Activated naive CD8-positive, alpha-beta T cell treated with anti-CD3 and anti-CD28 coated beads, Interleukin-2, amount 50 U/mL, for 24 hours (primary cell): ENCODE measurements around the gene FAM53A.
"Not testable (repeated sequence)": the region's sequence is repeated elsewhere in the genome, so short reads cannot be mapped to it uniquely, and the experiment has no call there.

Source experiments
- ATAC-seq: fragments of 150-1000 bp; cut with Tn5 transposase; one replicate; pipeline ENCODE4 v1.10.0; 2021
- DNase-seq: peaks from one replicate; pipeline ENCODE4 v3.0.0; 2021
- H3K27ac Mint-ChIP-seq: one replicate; pipeline ENCODE4 v1.8.0; 2021; ENCODE audit warnings: mild to moderate bottlenecking, mixed read lengths
- H3K27me3 Mint-ChIP-seq: one replicate; pipeline ENCODE4 v1.8.0; 2021; ENCODE audit warnings: mixed read lengths
- H3K36me3 Mint-ChIP-seq: one replicate; pipeline ENCODE4 v1.8.0; 2021; ENCODE audit warnings: low read depth, mixed read lengths
- H3K4me1 Mint-ChIP-seq: one replicate; pipeline ENCODE4 v1.8.0; 2021; ENCODE audit warnings: mixed read lengths
- H3K4me3 Mint-ChIP-seq: one replicate; pipeline ENCODE4 v1.8.0; 2021; ENCODE audit warnings: mild to moderate bottlenecking, moderate library complexity, mixed read lengths
- H3K9me3 Mint-ChIP-seq: one replicate; pipeline ENCODE4 v1.8.0; 2021; ENCODE audit warnings: mixed read lengths

Gene FAM53A

GRCh38 chr4:1711055-1711570, 27.0 kb upstream of the FAM53A start:
- peaks cover 62% of the 10 kb centered on the region for H3K36me3 Mint-ChIP-seq
- no peaks in the 10 kb centered on the region for H3K9me3 Mint-ChIP-seq
- H3K4me3 Mint-ChIP-seq = peak overlapping the region; percentile 98
- no peaks in the 10 kb centered on the region for H3K27me3 Mint-ChIP-seq
- peak overlapping the region; percentile 93 for H3K27ac Mint-ChIP-seq
- DNase-seq (no peak), ATAC-seq (no peak)
- peaks cover 71% of the 10 kb centered on the region for H3K4me1 Mint-ChIP-seq

- Mint-ChIP-seq H3K9me3 (no peaks in the 10 kb centered on the region), H3K4me3 (peak overlapping the region; percentile 98), H3K27ac (no peak overlapping the region), H3K36me3 (peaks cover 70% of the 10 kb centered on the region), H3K27me3 (no peaks in the 10 kb centered on the region), H3K4me1 (peaks cover 68% of the 10 kb centered on the region)
- DNase-seq = no peak
- no peak for ATAC-seq
Measured at GRCh38 chr4:1708581-1708980, 24.5 kb upstream of the FAM53A start.

GRCh38 chr4:1706358-1706757, 22.2 kb upstream of the FAM53A start:
- Mint-ChIP-seq H3K9me3 (no peaks in the 10 kb centered on the region), H3K27me3 (no peaks in the 10 kb centered on the region), H3K36me3 (peaks cover 80% of the 10 kb centered on the region)

DNA sequence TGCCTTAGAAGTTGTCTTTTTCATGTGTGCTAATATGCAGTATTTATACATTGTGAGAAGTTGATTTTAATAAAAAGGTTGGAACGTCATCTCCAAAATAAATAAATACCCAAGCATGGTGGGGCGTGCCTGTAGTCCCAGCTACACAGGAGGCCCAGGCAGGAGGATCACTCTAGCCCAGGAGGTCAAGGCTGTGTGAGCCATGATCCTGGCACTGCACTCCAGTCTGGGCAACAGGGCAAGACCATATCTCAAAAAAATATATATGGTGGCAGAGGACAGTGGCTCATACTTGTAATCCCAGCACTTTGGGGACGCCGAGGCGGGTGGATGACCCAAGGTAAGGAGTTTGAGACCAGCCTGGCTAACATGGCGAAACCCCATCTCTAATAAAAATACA, 21.6 kb upstream of the FAM53A start:
- Mint-ChIP-seq H3K36me3 (peaks cover 78% of the 10 kb centered on the region), H3K27ac (no peak overlapping the region), H3K27me3 (no peaks in the 10 kb centered on the region), H3K4me1 (peaks cover 67% of the 10 kb centered on the region), H3K9me3 (no peaks in the 10 kb centered on the region), H3K4me3 (no peak overlapping the region)
- no peak for DNase-seq
- no peak for ATAC-seq

More at GRCh38 chr4:1706358-1706757, 22.2 kb upstream of the FAM53A start:
- Mint-ChIP-seq H3K4me1 (peaks cover 73% of the 10 kb centered on the region), H3K4me3 (no peak overlapping the region), H3K27ac (no peak overlapping the region)
- no peak for DNase-seq
- ATAC-seq = no peak

DNA sequence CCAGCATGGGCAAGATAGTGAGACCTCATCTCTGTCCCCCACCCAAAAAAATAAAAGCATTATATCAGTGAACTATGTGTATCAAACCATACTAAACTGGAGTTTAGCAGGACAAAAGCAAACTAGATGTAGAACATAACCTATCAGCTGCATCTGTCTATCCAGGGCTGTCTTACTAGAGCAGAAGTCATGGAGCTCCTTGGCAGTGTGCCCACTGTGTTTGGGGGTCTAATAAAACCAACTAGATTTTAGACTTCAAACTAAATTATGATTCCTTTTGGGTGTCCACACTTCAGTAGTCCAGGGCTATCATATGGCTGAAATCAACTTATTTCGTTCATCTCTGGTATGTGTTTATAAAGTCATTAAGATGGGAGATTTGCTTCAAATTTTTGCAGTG, 19.8 kb upstream of the FAM53A start:
- H3K27ac Mint-ChIP-seq = peak overlapping the region; percentile 29
- H3K36me3 Mint-ChIP-seq = peaks cover 75% of the 10 kb centered on the region
- no peak overlapping the region for H3K4me3 Mint-ChIP-seq
- no peak for ATAC-seq
- no peak for DNase-seq
- H3K4me1 Mint-ChIP-seq = peaks cover 48% of the 10 kb centered on the region
- no peaks in the 10 kb centered on the region for H3K27me3 Mint-ChIP-seq
- H3K9me3 Mint-ChIP-seq = no peaks in the 10 kb centered on the region

DNA sequence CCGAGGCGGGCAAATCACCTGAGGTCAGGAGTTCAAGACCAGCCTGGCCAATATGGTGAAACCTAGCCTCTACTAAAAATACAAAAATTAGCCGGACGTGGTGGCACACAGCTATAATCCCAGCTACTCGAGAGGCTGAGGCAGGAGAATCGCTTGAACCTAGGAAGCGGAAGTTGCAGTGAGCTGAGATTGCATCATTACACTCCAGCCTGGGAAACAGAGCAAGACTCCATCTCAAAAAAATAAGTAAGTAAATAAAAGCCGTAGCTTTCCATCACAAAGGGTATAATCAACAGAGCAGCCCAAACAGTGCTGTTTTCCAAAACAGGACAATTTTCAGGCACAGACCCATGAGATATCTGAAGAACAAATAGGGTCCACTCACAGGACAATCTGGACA, 17.6 kb upstream of the FAM53A start:
- DNase-seq, ATAC-seq, H3K4me3 Mint-ChIP-seq, H3K27me3 Mint-ChIP-seq, H3K9me3 Mint-ChIP-seq: not testable (repeated sequence)
- peak overlapping the region; percentile 15 for H3K27ac Mint-ChIP-seq
- peaks cover 71% of the 10 kb centered on the region for H3K36me3 Mint-ChIP-seq
- H3K4me1 Mint-ChIP-seq = peaks cover 36% of the 10 kb centered on the region

DNA sequence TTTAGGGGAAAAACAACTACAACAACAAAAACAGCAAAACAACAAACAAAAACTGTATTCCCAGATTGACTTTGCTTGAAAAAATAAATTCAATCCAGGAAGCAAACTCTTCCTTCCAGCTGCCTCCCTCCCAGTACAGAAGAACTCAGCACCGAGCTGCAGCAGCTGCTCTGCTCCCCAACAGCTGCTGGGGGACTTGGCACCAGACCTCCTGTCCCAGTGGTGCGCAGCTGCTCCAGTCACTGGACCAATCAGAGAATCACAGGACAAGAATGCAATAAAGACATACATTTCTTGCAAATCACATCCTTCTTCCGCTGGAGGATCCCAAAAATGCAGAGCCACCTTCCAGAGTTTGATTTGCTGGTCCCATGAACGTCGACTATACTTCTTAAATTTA, 11.8 kb upstream of the FAM53A start:
- H3K9me3 Mint-ChIP-seq = no peaks in the 10 kb centered on the region
- H3K27me3 Mint-ChIP-seq = no peaks in the 10 kb centered on the region
- DNase-seq (no peak), ATAC-seq (no peak)
- H3K4me3 Mint-ChIP-seq = no peak overlapping the region
- H3K4me1 Mint-ChIP-seq = peaks cover 2% of the 10 kb centered on the region
- peak overlapping the region; percentile 43 for H3K27ac Mint-ChIP-seq
- peaks cover 68% of the 10 kb centered on the region for H3K36me3 Mint-ChIP-seq

DNA sequence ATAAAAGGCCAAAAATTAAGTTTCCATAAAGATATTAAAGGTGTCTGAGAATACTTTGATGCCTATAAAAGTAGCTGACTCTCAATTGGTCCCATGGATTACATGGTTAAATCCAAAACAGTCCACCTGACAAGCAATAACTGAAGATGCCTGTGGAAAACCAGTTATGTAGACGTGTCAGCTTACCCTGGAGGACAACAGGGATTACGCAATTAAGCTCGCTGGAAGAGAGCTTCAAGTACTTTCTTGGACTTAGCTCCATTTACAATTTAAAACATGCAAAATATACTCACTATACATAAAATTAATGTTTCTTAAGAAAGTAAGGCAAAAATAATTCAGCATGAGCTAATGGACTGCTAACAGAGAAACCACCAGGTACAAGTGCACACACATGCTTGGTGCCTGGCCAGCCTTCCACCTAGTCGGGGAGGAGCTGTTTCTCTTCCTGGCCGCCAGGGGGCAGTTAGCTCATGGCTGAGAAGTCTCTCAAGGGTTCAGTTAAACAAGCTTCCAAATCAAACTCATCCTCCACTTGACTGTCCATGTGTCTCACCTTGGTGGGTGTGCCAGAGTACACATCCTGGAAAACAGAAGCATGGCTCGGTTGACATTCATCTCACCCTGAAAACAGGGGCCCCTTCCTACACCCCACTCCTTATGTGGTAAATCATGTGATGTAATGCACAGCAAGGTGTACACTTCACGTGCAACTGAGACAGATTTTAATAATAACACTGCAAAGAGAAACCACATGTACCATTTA, 9.2 kb upstream of the FAM53A start:
- peaks cover 61% of the 10 kb centered on the region for H3K36me3 Mint-ChIP-seq
- peak overlapping the region; percentile 10 for H3K27ac Mint-ChIP-seq
- H3K4me3 Mint-ChIP-seq = no peak overlapping the region
- DNase-seq (peak; percentile 75), ATAC-seq (peak; percentile 86)
- H3K9me3 Mint-ChIP-seq = no peaks in the 10 kb centered on the region
- H3K27me3 Mint-ChIP-seq = no peaks in the 10 kb centered on the region
- H3K4me1 Mint-ChIP-seq = peaks cover 2% of the 10 kb centered on the region

DNA sequence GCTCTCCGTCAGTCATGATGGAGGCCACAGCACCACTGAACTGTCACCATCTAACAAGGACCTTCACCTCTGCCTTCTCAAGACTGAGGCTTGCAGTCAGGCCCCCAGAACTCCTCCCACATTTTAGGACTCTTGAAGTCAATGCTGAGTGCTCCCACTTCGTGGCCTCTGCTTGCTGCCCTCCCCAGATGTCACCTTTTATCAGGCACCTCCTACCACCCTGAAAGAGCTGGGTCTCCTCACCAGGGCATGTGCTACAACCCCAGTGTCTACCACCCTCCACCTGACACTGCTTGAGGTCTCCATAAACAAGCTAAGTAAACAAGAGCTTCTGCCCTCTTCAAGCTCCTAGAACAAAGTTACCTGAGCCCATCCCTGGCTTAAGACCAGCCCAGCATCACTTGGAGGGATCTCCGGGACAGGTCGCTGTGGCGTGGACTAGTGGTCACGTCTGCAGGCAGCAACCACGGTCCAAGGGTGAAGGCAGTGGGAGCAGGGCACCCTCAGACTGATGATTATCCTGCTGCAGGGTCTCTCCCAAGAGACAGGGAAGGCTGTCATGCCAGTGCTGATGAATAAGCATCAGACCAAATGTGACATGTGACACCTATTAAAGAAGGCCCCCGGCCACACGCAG, 7.7 kb upstream of the FAM53A start:
- DNase-seq (no peak), ATAC-seq (no peak)
- Mint-ChIP-seq H3K27me3 (no peaks in the 10 kb centered on the region), H3K27ac (no peak overlapping the region), H3K9me3 (no peaks in the 10 kb centered on the region), H3K4me1 (peaks cover 2% of the 10 kb centered on the region), H3K4me3 (no peak overlapping the region), H3K36me3 (peaks cover 55% of the 10 kb centered on the region)

DNA sequence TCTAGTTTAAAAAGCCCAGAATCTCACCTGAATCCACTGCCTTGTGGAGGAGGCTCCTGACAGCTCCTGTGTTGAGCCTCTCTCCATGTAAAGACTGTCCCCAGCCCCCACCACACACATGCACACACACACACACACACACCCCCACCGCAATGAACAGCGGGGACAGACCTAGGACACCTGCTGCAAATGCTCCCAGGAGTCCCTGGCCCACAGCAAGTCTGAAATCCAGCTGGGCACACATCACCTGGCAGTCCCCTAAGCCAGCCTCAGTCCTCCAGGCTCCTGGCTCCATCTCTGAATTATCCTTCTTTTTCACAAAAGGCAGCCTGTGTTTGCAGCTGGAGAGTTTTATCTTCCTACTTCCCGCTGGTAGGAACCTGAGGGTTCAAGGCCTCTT, 6.6 kb upstream of the FAM53A start:
- ATAC-seq = no peak
- Mint-ChIP-seq H3K4me3 (no peak overlapping the region), H3K27me3 (no peaks in the 10 kb centered on the region), H3K4me1 (peaks cover 2% of the 10 kb centered on the region), H3K9me3 (no peaks in the 10 kb centered on the region), H3K27ac (no peak overlapping the region), H3K36me3 (peaks cover 53% of the 10 kb centered on the region)
- no peak for DNase-seq

- Mint-ChIP-seq H3K9me3 (no peaks in the 10 kb centered on the region), H3K27me3 (peaks cover 3% of the 10 kb centered on the region), H3K4me1 (peaks cover 11% of the 10 kb centered on the region), H3K4me3 (no peak overlapping the region), H3K27ac (no peak overlapping the region), H3K36me3 (peaks cover 18% of the 10 kb centered on the region)
- DNase-seq (no peak), ATAC-seq (no peak)
Measured at GRCh38 chr4:1686440-1687036, 2.4 kb upstream of the FAM53A start.

GRCh38 chr4:1685235-1686150, 1.4 kb upstream of the FAM53A start:
- Mint-ChIP-seq H3K4me3 (no peak overlapping the region), H3K36me3 (peaks cover 9% of the 10 kb centered on the region), H3K9me3 (no peaks in the 10 kb centered on the region), H3K27me3 (peaks cover 3% of the 10 kb centered on the region), H3K4me1 (peaks cover 11% of the 10 kb centered on the region), H3K27ac (no peak overlapping the region)
- DNase-seq (no peak), ATAC-seq (no peak)

GRCh38 chr4:1684506-1685234, 557 bp upstream of the FAM53A start:
- ATAC-seq (peak; percentile 29), DNase-seq (peak; percentile 98)
- H3K9me3 Mint-ChIP-seq = no peaks in the 10 kb centered on the region
- peak overlapping the region; percentile 40 for H3K4me3 Mint-ChIP-seq
- H3K4me1 Mint-ChIP-seq = peaks cover 11% of the 10 kb centered on the region
- peaks cover 3% of the 10 kb centered on the region for H3K27me3 Mint-ChIP-seq
- H3K27ac Mint-ChIP-seq = no peak overlapping the region
- H3K36me3 Mint-ChIP-seq = peaks cover 4% of the 10 kb centered on the region
